DND-41 (cell line): ENCODE data around the gene MEN1.

ENCODE experiments used
- ATAC-seq: fragments of 200-7000 bp; cut with Tn5 transposase; 3 replicates; pipeline ENCODE4 v1.9.1; 2021; ENCODE audit warnings: low read depth; ENCODE audit not compliant: insufficient read depth
- DNase-seq: peaks from one replicate; pipeline ENCODE4 v3.0.0-alpha.2; 2020
- H2AFZ ChIP-seq: 2 replicates; pipeline ENCODE4 v1.6.0; 2012; ENCODE audit warnings: low read depth, low read length
- H3K27ac ChIP-seq: 2 replicates; pipeline ENCODE4 v1.5.1; 2012; ENCODE audit warnings: low read length, inconsistent platforms
- H3K27me3 ChIP-seq: fragments of 200-600 bp; sonication (generic); 2 replicates; pipeline ENCODE4 v1.6.0; 2012; ENCODE audit warnings: low read length, mild to moderate bottlenecking, inconsistent platforms; ENCODE audit not compliant: insufficient read depth, poor library complexity
- H3K36me3 ChIP-seq: 2 replicates; pipeline ENCODE4 v1.5.1; 2012; ENCODE audit warnings: low read length, inconsistent platforms; ENCODE audit not compliant: insufficient read depth
- H3K4me1 ChIP-seq: 2 replicates; pipeline ENCODE4 v1.5.1; 2012; ENCODE audit warnings: mild to moderate bottlenecking, low read length; ENCODE audit not compliant: insufficient read depth
- H3K4me2 ChIP-seq: 2 replicates; pipeline ENCODE4 v1.6.0; 2012; ENCODE audit warnings: mild to moderate bottlenecking, moderate library complexity, low read length, inconsistent platforms; ENCODE audit not compliant: insufficient read depth
- H3K4me3 ChIP-seq, 2 experiments: fragments of 200-600 bp in 1 of 2; shearing (Covaris generic) in 1 of 2; 2 replicates each; pipeline ENCODE4 v1.5.1; 2012 to 2016; ENCODE audit warnings: inconsistent platforms in 2 of 2, low read length in 2 of 2, mild to moderate bottlenecking in 2 of 2, low read depth in 1 of 2, moderate library complexity in 1 of 2
- H3K79me2 ChIP-seq: 2 replicates; pipeline ENCODE4 v1.6.0; 2012; ENCODE audit warnings: low read length, inconsistent platforms; ENCODE audit not compliant: insufficient read depth
- H3K9ac ChIP-seq: 2 replicates; pipeline ENCODE4 v1.6.0; 2012; ENCODE audit warnings: low read depth, mild to moderate bottlenecking, inconsistent platforms, low read length, moderate library complexity
- H3K9me3 ChIP-seq: 2 replicates; pipeline ENCODE4 v1.5.1; 2012; ENCODE audit warnings: low read length, moderate library complexity, mild to moderate bottlenecking, inconsistent platforms; ENCODE audit not compliant: insufficient read depth, severe bottlenecking
- H4K20me1 ChIP-seq: 2 replicates; pipeline ENCODE4 v1.6.0; 2012; ENCODE audit warnings: low read length; ENCODE audit not compliant: insufficient read depth
- EZH2 ChIP-seq: IDR thresholded peaks from 3 replicates; pipeline ENCODE4 v1.6.1; 2012; ENCODE audit warnings: borderline replicate concordance, low read depth, mild to moderate bottlenecking, moderate library complexity, low read length, inconsistent platforms; ENCODE audit not compliant: severe bottlenecking
- TF ChIP-seq, protein P1 (sequence below): IDR thresholded peaks from 2 replicates; pipeline ENCODE4 v1.5.1; 2012; ENCODE audit warnings: borderline replicate concordance, low read length, moderate library complexity, mild to moderate bottlenecking; ENCODE audit not compliant: poor library complexity, severe bottlenecking; ENCODE audit errors: extremely low read depth

MEN1 gene

DNA sequence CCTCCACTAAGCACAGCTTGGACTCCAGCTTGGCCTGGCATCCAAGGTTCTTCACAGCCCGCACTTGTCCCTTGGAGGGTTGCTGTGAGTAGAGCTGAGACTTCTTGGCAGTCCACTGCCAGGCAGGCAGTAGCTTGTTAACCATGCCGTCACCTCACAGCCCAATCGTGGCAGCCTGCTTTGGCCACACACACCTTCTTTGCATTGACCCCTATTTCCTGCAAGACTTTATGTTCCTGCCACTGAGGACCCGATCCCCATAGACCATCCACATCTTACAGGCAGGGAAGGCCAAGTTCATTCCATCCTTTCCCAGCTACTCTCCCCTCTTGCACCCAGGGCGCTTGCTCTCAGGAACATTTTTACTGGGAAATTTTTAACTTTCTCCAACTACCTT is 48.1 kb downstream of the MEN1 start:
- Histone ChIP-seq H3K9ac (no peak overlapping the region), H3K4me1 (peaks cover 30% of the 10 kb centered on the region)

DNA sequence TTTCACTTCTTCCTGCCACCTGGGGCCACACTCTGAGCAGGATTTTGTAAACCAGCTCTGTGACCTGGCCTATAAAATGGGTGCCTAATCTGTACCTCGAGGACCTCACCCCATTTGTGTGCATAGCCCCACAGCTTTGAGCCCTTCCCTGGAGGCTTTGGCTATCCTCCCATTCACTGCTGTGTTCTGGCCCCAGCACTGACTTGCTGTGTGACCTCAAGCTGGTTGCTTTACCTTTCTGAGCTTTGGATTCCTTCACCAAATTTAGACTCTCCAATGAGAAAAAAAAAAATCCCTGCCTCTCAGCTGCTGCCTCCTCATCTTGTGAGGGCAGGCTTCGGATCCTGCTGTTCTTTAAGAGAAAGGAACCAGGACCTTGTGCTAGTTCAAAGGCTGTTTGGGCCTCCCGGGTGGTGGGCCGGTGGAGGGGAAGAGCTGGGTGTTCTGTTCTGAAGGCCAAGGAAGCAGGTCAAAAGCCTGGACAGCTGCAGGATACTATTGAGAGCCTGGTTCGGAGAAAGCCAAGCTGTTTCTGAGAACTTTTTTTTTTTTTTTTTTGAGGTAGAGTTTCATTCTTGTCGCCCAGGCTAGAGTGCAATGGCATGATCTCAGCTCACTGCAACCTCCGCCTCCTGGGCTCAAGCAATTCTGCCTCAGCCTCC is 49.5 kb downstream of the MEN1 start:
- ATAC-seq: peak; percentile 4; the same call in 1 of the 3 replicates
- H4K20me1 ChIP-seq: peaks cover 47% of the 10 kb centered on the region
- peaks cover 23% of the 10 kb centered on the region for H3K4me1 ChIP-seq
- no peak overlapping the region for H3K4me3 ChIP-seq
- peak overlapping the region; percentile 12; the same call in 1 of the 2 replicates for H3K27ac ChIP-seq
- TF ChIP-seq EZH2: no peak
- TF ChIP-seq, protein P1, sequence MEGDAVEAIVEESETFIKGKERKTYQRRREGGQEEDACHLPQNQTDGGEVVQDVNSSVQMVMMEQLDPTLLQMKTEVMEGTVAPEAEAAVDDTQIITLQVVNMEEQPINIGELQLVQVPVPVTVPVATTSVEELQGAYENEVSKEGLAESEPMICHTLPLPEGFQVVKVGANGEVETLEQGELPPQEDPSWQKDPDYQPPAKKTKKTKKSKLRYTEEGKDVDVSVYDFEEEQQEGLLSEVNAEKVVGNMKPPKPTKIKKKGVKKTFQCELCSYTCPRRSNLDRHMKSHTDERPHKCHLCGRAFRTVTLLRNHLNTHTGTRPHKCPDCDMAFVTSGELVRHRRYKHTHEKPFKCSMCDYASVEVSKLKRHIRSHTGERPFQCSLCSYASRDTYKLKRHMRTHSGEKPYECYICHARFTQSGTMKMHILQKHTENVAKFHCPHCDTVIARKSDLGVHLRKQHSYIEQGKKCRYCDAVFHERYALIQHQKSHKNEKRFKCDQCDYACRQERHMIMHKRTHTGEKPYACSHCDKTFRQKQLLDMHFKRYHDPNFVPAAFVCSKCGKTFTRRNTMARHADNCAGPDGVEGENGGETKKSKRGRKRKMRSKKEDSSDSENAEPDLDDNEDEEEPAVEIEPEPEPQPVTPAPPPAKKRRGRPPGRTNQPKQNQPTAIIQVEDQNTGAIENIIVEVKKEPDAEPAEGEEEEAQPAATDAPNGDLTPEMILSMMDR: no peak
- DNase-seq: no peak
- H3K9me3 ChIP-seq: no peaks in the 10 kb centered on the region
- peaks cover 38% of the 10 kb centered on the region for H3K36me3 ChIP-seq
- H2AFZ ChIP-seq: no peak overlapping the region
- no peaks in the 10 kb centered on the region for H3K27me3 ChIP-seq
- peaks cover 18% of the 10 kb centered on the region for H3K79me2 ChIP-seq
- H3K4me2 ChIP-seq: no peak overlapping the region
- no peak overlapping the region for H3K9ac ChIP-seq

More for the DNA sequence above, 48.1 kb downstream of the MEN1 start:
- peaks cover 61% of the 10 kb centered on the region for H4K20me1 ChIP-seq
- H3K4me2 ChIP-seq: no peak overlapping the region
- H3K9me3 ChIP-seq: no peaks in the 10 kb centered on the region
- H3K4me3 ChIP-seq: no peak overlapping the region
- ATAC-seq (peak; percentile 11; the same call in 1 of the 3 replicates), DNase-seq (no peak)
- H3K79me2 ChIP-seq: peaks cover 29% of the 10 kb centered on the region
- peak overlapping the region; percentile 17; the same call in 1 of the 2 replicates for H3K27ac ChIP-seq
- no peak overlapping the region for H2AFZ ChIP-seq
- TF ChIP-seq, protein P1: no peak
- no peak for TF ChIP-seq EZH2
- H3K36me3 ChIP-seq: peaks cover 51% of the 10 kb centered on the region
- H3K27me3 ChIP-seq: no peaks in the 10 kb centered on the region

DNA sequence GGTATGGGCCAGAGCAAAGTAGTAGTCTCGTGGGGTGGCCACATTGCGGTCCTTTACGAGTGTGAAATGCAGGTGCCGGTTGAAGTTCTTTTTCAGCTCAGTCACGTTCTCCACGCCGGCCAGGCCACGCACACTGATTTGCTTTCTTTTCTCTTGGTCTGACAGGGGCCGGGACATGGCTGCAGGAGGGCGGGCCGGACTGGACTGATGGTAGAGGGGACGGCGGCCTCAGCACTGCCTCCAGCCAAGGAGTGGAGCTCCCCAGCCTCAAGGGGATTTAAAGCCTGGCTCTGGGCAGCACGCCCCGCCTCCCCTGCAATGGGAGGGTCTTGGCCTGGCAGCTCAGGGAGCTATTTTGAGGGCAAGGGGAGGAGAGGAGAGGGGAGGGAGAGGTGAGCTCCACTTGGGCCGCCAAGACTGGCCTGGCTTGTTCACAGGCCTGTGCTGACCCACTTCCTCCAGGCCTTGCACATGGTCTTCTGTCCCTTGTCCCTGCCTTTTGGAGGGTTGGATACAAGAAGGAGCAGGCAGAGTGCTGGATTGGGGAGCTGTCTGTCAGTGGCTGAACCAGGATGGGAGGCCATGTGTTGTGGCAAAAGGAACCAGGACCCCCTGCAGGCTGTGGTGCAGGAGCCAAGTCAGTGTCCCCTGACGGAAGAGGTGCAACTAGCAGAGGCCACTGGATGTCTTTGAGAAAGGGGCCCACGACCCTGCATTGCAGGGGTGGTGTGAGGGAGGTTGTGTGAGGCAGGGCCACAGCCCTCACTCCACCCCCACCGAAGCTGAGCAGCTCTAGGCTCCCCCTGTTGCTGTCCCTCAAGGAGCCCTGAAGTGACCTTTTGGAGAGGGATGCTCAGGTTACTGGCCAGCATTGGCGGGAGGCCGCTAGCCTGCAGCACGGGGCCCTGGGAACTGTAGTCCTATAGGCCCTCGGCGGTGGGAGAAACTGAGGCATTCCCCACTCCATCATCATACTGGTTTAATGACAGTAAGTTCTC is 50.3 kb downstream of the MEN1 start, which contains the start of gene PYGM:
Gene PYGM (minus strand): TSS at position 253 of the 998 bp plus-strand sequence. CDS start 76 bp downstream, at position 177.
- Histone ChIP-seq H3K4me3 (no peak within 1 kb of the TSS), H3K4me2 (no peak within 1 kb of the TSS), H3K4me1 (peaks cover 18% of the 10 kb centered on the region), H3K27me3 (no peaks in the 10 kb centered on the region), H3K9ac (no peak within 1 kb of the TSS), H3K36me3 (peaks cover 30% of the 10 kb centered on the region), H2AFZ (no peak within 1 kb of the TSS), H3K27ac (peak within 1 kb of the TSS; percentile 25), H4K20me1 (peaks cover 39% of the 10 kb centered on the region), H3K79me2 (peaks cover 13% of the 10 kb centered on the region), H3K9me3 (no peaks in the 10 kb centered on the region)
- TF ChIP-seq EZH2: no peak
- TF ChIP-seq, protein P1: no peak
- DNase-seq: no peak
- ATAC-seq: peak; percentile 22; the same call in 2 of the 3 replicates
